Measurements from ENCODE around the gene DNAJC18.
A peak's percentile ranks its signal among the peaks of the same experiment; 100 is the strongest.

Gene DNAJC18

DNA sequence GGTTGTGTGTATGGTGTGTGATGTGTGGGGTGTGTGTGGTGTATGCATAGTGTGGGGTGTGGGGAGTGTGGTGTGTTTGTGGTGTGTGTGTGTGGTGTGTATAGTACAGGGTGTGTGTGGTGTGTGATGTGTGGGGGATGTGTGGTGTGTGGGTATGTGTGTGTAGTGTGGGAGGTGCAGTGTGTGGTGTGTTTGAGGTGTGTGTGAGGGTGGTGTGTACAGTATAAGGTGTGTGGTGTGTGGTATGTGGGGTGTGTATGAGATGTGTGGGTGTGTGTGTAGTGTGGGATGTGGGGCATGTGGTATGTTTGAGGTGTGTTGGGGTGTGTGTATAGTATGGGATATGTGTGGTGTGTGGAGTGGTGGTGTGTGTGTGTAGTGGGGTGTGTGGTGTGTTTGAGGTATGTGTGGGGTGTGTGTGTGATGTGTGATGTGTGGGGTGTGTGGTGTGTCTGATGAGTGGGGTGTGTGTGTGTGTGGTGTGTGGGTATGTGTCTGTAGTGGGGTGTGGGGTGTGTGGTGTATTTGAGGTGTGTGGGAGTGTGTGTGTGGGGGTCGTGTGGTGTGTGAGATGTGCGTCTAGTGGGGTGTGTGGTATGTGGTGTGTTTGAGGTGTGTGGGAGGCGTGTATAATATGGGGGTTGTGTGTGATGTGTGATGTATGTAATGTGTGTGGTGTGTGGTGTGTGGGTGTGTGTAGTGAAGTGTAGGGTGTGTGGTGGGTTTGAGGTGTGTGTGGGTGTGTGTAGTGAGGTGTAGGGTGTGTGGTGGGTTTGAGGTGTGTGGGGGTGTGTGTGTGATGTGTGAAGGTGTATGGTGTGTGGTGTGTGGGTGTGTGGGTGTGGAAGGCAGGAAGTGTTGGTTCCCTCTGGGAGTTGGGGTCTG is 14.6 kb upstream of the DNAJC18 start (continued):
- TF ChIP-seq, protein P1, sequence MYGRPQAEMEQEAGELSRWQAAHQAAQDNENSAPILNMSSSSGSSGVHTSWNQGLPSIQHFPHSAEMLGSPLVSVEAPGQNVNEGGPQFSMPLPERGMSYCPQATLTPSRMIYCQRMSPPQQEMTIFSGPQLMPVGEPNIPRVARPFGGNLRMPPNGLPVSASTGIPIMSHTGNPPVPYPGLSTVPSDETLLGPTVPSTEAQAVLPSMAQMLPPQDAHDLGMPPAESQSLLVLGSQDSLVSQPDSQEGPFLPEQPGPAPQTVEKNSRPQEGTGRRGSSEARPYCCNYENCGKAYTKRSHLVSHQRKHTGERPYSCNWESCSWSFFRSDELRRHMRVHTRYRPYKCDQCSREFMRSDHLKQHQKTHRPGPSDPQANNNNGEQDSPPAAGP (tag by site-specific recombination; IDR thresholded peaks at IDR 0.05), result no peak
- TF ChIP-seq SALL2 (tag by site-specific recombination; IDR thresholded peaks at IDR 0.05; ENCODE audit: borderline replicate concordance) (no peak), GLI4 (tag by site-specific recombination; IDR thresholded peaks at IDR 0.05) (no peak), TCF7L2 (IDR thresholded peaks at IDR 0.05; ENCODE audit: borderline replicate concordance, low read depth, low read length) (no peak), ZNF138 (tag by site-specific recombination; IDR thresholded peaks at IDR 0.05; ENCODE audit: borderline replicate concordance) (no peak), ZNF175 (tag by site-specific recombination; IDR thresholded peaks at IDR 0.05) (no peak), ZBTB7A (tag by site-specific recombination; IDR thresholded peaks at IDR 0.05; ENCODE audit: low read depth) (peak; percentile 24; the same call in 1 of the 2 replicates), ZNF658 (tag by site-specific recombination; IDR thresholded peaks at IDR 0.05) (no peak), ZNF791 (tag by site-specific recombination; IDR thresholded peaks at IDR 0.05) (peak; percentile 16; the same call in 1 of the 2 replicates), ZNF521 (tag by site-specific recombination; IDR thresholded peaks at IDR 0.05) (no peak), ZNF670 (tag by site-specific recombination; IDR thresholded peaks at IDR 0.05; ENCODE audit: low read depth) (0 out of 2 replicates have a peak, but pooled peaks have one; percentile 45), OSR2 (tag by site-specific recombination; IDR thresholded peaks at IDR 0.05) (no peak)
- TF ChIP-seq, protein P2, sequence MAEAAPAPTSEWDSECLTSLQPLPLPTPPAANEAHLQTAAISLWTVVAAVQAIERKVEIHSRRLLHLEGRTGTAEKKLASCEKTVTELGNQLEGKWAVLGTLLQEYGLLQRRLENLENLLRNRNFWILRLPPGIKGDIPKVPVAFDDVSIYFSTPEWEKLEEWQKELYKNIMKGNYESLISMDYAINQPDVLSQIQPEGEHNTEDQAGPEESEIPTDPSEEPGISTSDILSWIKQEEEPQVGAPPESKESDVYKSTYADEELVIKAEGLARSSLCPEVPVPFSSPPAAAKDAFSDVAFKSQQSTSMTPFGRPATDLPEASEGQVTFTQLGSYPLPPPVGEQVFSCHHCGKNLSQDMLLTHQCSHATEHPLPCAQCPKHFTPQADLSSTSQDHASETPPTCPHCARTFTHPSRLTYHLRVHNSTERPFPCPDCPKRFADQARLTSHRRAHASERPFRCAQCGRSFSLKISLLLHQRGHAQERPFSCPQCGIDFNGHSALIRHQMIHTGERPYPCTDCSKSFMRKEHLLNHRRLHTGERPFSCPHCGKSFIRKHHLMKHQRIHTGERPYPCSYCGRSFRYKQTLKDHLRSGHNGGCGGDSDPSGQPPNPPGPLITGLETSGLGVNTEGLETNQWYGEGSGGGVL (tag by site-specific recombination; IDR thresholded peaks at IDR 0.05), result peak; percentile 33; the same call in 1 of the 2 replicates
- TF ChIP-seq, protein P3, sequence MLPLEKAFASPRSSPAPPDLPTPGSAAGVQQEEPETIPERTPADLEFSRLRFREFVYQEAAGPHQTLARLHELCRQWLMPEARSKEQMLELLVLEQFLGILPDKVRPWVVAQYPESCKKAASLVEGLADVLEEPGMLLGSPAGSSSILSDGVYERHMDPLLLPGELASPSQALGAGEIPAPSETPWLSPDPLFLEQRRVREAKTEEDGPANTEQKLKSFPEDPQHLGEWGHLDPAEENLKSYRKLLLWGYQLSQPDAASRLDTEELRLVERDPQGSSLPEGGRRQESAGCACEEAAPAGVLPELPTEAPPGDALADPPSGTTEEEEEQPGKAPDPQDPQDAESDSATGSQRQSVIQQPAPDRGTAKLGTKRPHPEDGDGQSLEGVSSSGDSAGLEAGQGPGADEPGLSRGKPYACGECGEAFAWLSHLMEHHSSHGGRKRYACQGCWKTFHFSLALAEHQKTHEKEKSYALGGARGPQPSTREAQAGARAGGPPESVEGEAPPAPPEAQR (tag by site-specific recombination; IDR thresholded peaks at IDR 0.05), result 0 out of 2 replicates have a peak, but pooled peaks have one; percentile 37

DNA sequence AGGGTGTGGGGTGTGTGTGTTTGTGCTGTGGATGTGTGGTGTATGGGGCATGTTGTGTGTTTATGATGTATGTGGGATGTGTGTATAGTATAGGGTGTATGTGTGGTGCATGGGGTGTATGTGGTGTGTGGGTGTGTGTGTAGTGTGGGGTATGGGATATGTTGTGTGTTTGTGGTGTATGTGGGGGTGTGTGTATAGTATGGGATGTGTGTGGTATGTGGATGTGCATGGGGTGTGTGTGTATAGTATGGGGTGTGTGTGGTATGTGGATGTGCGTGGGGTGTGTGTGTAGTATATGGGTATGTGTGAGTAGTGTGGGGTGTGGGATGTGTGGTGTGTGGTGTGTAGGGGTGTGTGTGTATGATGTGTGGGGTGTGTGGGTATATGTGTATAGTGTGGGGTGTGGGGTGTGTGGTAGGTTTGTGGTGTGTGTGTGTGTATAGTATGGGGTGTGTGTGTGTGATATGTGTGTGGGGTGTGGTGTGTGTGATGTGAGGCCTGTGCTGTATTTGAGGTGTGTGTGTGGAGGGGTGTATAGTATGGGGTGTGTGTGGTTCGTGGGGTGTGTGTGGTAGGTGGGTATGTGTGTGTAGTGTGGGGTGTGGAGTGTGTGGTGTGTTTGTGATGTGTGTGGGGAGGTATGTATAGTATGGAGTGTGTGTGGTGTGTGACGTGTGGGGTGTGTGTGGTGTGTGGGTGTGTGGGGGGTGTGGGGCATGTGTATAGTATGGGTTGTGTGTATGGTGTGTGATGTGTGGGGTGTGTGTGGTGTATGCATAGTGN is 12.7 kb upstream of the DNAJC18 start:
- CTCF ChIA-PET, result no interaction called here
- no peak overlapping the region for H3K4me3 ChIP-seq (ENCODE audit: low read depth, low read length)
- H3K27ac ChIP-seq (ENCODE audit: extremely low read depth, low read depth, low read length), result no peak overlapping the region
- no peaks in the 10 kb centered on the region for H3K9me3 ChIP-seq (ENCODE audit: control insufficient read depth, insufficient read depth, low read depth, low read length)
- POLR2A ChIA-PET, result no interaction called here
- H3K36me3 ChIP-seq (ENCODE audit: control insufficient read depth in 2 of 2, insufficient read depth in 1 of 2, low read length in 2 of 2), result no peaks in the 10 kb centered on the region; a peak in 1 of 3 replicates
- no peaks in the 10 kb centered on the region for H3K4me1 ChIP-seq (ENCODE audit: control insufficient read depth, insufficient read depth, low read length)
- no peak for TF ChIP-seq ZNF132 (tag by site-specific recombination; IDR thresholded peaks at IDR 0.05; ENCODE audit: borderline replicate concordance)
- no peak for TF ChIP-seq GFI1B (tag by site-specific recombination; IDR thresholded peaks at IDR 0.05)
- TF ChIP-seq, protein P4, sequence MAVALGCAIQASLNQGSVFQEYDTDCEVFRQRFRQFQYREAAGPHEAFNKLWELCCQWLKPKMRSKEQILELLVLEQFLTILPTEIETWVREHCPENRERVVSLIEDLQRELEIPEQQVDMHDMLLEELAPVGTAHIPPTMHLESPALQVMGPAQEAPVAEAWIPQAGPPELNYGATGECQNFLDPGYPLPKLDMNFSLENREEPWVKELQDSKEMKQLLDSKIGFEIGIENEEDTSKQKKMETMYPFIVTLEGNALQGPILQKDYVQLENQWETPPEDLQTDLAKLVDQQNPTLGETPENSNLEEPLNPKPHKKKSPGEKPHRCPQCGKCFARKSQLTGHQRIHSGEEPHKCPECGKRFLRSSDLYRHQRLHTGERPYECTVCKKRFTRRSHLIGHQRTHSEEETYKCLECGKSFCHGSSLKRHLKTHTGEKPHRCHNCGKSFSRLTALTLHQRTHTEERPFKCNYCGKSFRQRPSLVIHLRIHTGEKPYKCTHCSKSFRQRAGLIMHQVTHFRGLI (tag by site-specific recombination; IDR thresholded peaks at IDR 0.05), result no peak
- TF ChIP-seq, protein P5, sequence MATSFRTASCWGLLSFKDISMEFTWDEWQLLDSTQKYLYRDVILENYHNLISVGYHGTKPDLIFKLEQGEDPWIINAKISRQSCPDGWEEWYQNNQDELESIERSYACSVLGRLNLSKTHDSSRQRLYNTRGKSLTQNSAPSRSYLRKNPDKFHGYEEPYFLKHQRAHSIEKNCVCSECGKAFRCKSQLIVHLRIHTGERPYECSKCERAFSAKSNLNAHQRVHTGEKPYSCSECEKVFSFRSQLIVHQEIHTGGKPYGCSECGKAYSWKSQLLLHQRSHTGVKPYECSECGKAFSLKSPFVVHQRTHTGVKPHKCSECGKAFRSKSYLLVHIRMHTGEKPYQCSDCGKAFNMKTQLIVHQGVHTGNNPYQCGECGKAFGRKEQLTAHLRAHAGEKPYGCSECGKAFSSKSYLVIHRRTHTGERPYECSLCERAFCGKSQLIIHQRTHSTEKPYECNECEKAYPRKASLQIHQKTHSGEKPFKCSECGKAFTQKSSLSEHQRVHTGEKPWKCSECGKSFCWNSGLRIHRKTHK (tag by site-specific recombination; IDR thresholded peaks at IDR 0.05), result no peak
- no peak for TF ChIP-seq TRIM28 (IDR thresholded peaks at IDR 0.05; ENCODE audit: borderline replicate concordance, low read length)
- TF ChIP-seq, protein P6, sequence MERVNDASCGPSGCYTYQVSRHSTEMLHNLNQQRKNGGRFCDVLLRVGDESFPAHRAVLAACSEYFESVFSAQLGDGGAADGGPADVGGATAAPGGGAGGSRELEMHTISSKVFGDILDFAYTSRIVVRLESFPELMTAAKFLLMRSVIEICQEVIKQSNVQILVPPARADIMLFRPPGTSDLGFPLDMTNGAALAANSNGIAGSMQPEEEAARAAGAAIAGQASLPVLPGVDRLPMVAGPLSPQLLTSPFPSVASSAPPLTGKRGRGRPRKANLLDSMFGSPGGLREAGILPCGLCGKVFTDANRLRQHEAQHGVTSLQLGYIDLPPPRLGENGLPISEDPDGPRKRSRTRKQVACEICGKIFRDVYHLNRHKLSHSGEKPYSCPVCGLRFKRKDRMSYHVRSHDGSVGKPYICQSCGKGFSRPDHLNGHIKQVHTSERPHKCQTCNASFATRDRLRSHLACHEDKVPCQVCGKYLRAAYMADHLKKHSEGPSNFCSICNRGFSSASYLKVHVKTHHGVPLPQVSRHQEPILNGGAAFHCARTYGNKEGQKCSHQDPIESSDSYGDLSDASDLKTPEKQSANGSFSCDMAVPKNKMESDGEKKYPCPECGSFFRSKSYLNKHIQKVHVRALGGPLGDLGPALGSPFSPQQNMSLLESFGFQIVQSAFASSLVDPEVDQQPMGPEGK (tag by site-specific recombination; IDR thresholded peaks at IDR 0.05), result no peak
- no peak for TF ChIP-seq MEIS1 (CRISPR knock-in tag; IDR thresholded peaks at IDR 0.05; ENCODE audit: borderline replicate concordance)
- no peak for TF ChIP-seq ZNF626 (tag by site-specific recombination; IDR thresholded peaks at IDR 0.05)
- TF ChIP-seq KLF8 (tag by site-specific recombination; IDR thresholded peaks at IDR 0.05), result no peak
- no peak for TF ChIP-seq WT1 (tag by site-specific recombination; IDR thresholded peaks at IDR 0.05)
- TF ChIP-seq SCRT1 (tag by site-specific recombination; IDR thresholded peaks at IDR 0.05; ENCODE audit: borderline replicate concordance), result no peak

Measured in HEK293 (cell line).